ENCODE measurements around the gene ELFN1.
"Not testable (repeated sequence)": the region's sequence is repeated elsewhere in the genome, so short reads cannot be mapped to it uniquely, and the experiment has no call there.

Gene ELFN1

DNA sequence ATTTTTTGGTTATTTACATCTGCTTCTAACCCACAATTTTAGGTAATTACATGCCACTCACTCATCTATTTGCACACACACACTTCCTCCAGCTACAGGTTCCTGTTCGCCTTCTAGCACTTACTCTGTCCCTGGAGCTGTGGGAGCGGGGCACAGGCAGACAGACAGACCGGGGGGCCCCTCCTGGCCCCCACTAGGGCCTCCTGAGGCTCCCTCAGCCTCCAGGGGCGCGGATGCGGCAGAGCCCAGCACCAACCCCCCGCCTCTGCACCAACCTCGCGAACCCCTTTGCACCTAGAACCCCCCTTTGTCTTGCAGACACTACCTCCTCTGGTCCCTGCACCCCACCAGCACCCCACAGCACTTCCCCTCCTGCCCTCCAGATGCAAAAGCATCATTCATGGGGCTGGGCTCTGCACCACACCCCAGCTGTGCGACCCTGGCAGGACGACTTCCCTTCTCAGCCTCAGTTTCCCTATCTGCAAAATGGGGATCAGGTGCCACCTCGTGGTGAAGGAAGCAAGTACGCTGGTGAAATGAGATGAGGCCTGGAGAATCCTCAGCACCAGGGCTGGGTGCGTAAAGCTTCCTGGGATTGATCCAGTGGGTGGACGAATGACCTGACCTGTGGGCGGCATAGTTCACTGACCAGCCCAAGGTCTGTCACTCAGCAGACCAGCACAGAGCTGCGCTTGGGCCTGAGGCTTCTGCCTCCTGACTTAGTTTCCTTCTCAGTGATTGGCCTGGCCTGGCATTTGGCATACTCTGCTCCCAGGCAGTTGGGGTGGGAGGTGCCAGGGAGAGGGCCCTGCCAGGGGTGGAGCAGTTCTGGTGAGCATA, 37.9 kb downstream of the ELFN1 start:
- DNase-seq (ENCODE audit: low read depth in 4 of 4, low spot score in 1 of 4) = no peak

DNA sequence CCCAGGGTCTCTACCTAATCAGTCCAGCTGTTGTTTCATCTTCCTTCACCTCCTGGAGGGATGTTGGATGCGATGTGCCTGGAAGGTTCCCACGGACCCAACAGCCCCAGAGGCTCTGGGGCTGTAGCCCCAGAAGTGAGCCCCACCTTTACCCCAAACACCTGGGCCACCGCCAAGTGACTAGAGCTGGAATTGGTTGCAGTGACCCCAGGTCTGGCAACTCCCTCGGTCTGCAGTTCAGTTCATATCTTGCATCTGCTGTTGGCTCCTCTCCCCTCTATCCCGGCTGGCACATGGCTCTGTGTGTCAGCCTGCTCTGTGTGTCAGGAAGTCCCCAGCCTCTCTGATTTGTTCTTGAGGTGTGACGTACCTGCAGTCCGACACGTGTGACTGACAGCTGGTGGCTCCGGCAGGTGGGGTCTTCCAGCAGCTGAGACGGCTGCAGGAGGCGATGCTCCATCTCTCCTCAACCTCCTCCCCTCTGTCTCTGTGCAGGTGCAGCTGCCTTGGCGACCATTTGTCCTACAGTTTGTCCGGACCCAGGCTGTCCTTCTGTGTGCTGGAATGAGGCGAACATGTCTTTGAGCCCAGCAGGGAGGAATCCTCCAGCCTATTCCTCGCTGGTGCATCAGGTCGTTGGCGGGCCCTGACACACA, 38.6 kb downstream of the ELFN1 start:
- DNase-seq (ENCODE audit: low read depth in 4 of 4, low spot score in 1 of 4) = no peak

DNA sequence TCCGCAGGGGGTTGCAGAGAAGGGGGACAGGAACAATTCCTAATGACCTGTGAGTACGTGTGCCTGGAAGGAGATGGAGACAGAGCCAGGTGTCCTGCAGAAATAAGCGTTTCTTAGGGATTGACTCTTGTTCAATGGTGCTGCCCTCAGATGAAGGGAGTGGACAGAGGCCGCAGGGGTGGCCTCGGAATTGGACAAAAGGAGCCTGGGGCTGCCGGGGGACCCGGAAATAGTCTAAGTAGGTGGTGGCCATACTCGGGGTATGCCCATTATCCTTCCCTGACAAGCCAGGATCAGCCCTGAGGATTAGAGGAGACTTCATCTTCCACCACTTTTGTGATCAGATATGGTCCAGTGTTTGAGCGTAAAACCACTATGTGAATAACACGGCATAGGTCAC, 39.2 kb downstream of the ELFN1 start:
- no peak for DNase-seq (ENCODE audit: low read depth in 4 of 4, low spot score in 1 of 4)

DNA sequence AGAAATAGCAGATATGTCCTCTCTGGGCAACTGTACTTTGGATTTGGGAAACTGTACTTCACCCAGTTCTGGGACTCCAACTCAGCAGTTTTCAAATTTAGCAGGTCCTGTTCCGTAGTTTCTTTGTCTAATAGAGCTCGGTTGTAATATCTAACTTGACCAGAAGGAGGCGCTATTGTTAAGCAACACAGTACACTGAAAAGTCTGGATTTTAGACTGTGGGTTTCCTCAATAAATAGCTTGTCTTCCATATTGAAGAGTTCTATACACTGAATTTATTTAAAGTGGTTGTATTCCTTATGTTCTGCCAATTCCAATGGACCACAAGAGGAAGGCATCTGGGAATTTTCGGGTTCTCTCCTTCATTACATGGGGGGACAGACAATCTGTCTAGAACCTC, 39.8 kb downstream of the ELFN1 start:
- no peak for DNase-seq (ENCODE audit: low read depth in 4 of 4, low spot score in 1 of 4)

DNA sequence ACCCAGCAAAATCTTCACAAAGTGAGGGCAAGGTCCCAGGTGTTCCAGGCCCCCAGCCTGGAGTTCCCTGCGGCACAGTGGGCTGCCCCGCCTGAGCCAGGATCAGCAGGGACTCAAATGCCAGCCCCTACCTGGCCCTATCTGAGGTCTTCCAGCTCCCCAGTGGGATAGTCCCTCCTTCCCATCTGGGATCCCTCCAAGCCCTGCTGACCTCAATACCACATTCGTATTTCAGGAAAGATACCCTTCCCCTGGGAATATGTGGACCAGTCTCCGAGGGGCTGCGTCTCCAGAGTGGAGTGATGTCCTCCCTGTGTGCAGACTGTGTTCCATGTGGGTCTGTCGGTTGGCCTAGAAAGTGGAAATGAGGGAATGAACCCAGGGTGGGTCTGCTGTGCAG, 40.9 kb downstream of the ELFN1 start:
- no peak for DNase-seq (ENCODE audit: low read depth in 4 of 4, low spot score in 1 of 4)

DNA sequence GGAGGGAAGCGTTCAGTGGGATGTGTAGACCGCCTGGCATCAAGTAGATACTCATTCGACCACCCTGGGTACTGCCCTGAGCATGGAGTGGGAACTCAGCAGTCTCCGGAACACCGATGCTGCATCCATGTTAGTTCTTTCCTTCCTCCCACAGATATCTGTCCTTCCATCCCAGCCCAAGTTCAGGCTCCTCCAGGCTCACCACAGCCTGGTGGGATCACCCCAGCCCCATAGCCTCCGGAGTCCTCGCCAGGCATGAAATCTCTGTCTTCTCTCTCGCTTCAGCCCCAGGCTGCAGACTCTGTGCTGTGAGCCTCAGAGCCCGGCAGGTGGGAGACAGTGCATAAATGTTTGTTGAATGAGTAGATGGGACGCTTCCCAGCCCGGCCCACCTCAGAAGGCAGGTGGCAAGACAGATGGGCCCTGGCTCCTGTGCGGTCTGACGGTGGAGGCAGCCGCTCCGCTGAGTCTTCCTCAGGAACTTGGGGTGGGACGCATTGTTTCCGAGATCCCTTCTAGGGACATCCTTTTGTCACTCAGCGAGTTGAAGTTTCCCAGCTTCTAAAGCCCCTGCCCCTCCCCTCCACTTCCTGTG, 42.9 kb downstream of the ELFN1 start:
- no peak for DNase-seq (ENCODE audit: low read depth in 4 of 4, low spot score in 1 of 4)

DNA sequence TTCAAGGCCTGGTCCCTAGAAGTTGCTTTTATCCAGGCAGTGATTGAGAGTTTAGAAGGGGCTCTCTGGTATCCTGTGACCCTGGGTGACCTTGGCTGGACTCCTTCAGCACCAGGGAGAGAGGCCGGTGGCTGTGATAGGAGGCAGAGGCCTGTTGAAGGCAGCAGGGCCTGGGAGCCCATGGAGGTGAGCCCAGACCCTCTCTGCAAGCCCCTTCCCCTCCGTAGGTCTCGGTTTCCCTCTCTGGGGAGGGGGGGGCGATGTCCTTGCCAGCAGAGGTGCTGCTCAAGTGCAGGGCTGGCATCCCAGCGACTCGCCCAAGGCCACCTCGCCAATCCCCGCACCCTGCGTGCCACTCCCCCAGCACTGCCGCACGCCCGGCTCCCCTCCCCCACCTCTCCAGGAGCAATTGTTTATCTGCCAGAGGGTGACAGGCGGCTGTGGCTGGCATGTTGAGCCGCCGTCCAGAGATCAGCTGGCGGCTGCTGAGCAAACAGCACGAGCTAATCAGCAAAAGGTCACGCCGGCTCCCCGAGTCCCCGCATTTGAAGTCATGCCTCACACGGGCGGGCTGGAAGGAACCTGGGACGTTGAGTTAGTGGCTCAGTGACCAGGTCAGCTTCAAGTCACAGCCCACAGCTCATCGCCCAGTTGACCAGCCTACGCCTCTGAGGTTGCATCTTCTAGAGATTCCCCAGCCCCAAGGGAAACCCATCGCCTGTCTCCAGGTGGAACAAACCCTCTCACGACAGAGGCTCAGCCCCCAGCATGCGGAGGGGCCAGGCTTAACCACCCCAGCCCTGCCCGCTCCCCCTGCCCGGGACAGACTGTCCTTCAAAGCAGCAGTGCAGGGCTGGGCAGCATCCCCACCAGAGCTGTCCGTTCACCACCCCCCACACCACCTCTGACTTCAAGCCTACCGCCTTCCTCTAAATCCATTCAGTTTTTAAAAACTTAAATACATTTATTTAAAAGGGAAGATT, 43.7 kb downstream of the ELFN1 start:
- no peak for DNase-seq (ENCODE audit: low read depth in 4 of 4, low spot score in 1 of 4)

DNA sequence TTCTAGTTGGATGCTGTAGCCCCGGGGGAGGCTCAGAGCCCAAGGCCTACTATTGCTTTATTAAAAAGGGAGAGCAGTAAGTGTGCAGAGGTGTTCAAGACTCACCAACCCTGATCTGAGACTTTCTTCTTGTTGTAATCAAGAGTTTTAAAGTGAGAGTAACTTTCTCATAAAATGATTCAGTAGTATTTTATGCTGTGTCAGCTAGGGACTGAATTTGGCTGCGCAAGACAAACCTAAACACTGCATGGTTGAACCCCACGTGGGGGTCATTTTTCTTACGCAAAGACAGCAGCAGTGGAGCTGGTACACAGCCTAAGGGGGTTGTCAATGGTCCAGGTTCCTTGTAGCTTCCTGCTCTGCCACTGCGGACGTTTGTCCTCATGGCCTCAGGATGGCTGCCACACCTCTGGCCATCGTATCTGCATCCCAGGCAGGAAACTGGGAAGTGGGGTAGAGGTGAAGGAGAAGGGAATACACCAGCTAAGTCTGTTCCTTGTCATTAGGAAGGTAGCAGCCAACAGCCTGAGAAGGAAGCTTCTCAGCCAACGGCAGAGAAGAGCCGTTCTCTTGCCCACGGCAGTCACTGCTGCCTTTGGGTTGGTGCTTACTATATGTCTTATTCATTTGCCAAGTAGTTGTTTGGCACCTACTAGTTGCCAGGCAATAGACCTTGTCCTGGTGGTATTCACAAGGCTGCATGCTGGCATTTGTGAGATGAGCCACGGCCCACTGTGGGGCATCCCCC, 44.7 kb downstream of the ELFN1 start:
- DNase-seq (ENCODE audit: low read depth in 4 of 4, low spot score in 1 of 4) = no peak

DNA sequence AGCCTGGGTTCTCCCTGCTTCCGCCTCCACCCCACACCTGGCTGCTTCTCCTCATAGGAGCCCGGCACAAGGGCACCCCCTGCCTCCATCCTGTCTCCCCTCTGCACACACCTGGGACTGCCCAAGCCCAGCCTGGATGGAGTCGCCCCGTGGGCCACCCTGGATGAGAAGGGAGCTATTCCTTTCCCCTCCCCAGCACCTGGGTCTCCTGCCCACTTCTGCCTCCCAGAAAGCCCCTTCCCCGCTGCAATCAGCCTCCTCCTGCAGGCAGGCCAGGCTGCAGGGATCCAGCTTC, 45.2 kb downstream of the ELFN1 start:
- no peak for DNase-seq (ENCODE audit: low read depth in 4 of 4, low spot score in 1 of 4)

DNA sequence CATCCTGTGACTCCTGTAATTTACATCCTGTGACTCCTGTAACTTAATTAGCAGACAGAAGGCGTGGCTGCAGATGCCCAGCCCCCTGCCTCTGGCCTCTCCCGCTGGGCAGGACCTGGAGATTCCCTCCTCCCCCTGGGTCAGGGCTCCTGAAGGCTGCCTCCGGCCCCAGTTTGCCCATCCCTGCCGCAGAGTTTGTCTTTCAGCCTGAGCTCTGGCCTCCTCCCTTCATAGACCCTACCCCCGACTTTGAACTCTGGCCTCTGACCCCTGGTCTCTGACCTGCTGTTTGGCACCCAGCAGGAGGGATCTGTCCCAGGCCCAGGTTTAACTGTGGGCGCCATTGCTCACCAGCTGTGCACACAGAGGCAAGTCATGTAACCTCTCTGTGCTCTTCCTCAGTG, 45.6 kb downstream of the ELFN1 start:
- no peak for DNase-seq (ENCODE audit: low read depth in 4 of 4, low spot score in 1 of 4)

DNA sequence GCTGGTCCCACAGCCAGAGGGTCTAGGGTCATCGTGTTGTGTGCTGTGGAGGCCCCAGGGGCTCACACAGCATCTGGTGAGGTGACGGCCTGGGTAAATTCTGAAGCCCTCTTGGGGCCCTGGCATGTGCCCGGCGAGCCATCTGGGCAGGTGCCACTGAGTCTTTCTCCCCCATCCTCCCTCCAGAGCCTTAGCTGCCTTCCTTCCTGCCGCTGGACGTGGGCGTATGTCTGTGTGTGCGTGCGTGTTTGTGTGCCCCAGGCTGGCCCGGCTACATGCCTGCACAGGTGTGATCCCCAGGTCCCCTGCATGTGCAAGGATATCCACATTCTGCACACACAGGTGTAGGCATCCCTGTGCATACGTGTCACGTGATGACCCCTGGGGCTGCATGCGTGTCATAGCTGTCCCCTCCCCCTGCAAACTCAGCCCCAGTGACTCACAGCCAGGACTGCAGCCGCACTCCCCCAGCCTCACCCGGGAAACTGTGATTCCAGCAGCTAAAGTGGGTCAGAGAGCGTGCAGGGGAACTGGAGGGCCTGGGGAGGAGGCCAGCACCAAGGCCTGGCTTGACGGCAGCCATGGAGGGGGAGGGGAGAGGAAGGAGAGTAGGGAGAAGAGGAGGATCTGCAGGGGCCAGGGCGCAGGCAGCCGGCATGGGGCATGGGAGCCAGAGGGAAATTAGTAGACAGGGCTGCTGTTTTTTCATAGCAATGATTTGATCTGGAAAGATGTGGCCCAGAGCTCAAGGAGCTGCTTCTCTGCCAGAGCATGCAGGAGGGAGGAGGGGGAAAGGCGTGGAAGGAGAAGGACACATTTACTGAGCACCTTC, 46.4 kb downstream of the ELFN1 start:
- no peak for DNase-seq (ENCODE audit: low read depth in 4 of 4, low spot score in 1 of 4)

DNA sequence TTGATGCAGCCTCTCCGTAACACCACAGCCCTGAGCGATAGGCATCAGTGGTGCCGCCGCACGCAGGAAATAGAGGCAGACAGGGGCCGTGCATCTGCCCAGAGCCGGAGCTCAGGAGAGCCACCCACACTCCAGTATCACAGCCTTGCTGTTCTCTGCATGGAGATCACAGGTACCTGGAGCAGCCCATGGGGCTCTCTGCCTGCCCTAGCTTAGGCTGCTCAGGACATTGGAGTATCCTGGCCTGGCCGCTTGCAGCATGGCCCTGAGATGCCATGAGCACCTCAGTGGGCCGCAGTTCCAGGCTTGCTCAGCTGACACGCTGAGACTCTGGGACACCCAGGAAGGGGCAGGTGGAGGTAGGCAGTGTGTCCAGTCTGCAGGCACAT, 47.0 kb downstream of the ELFN1 start:
- DNase-seq (ENCODE audit: low read depth in 4 of 4, low spot score in 1 of 4) = no peak

DNA sequence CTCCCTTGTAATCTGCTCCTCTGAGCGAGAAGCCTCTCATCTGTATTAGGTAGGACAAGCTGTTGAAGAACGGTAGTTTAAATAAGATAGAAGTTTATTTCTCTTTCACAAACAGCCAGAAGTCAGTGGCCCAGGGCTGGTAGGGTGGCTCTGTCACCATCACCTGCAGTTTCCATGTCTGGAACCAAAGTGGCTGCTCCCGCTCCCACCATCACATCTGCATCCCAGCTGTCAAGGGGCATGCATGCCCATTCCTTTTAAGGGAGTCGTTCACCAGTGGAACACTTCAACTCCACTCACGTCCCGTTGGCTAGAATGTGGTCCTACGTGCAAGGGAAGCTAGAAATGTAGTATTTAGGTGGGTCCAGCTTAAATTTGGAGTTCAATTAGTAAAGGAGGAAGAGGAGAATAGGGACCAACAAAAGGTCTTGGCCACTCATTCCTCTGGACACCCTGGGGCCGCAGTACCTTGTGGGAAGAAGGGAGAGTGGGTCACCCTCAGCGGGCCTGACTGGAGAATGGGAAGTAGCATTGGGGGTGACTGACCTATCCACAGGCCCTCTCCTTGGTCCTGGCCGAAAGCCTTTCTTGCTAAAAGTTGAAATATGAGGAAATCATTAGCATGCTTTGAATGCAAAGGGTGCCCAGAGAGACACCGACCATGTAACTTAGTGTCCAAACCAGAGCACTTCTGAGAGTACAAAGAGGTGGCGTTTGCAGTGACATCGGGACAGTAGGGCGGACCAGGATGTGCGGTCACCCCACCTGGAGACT, 48.0 kb downstream of the ELFN1 start:
- no peak for DNase-seq (ENCODE audit: low read depth in 4 of 4, low spot score in 1 of 4)

DNA sequence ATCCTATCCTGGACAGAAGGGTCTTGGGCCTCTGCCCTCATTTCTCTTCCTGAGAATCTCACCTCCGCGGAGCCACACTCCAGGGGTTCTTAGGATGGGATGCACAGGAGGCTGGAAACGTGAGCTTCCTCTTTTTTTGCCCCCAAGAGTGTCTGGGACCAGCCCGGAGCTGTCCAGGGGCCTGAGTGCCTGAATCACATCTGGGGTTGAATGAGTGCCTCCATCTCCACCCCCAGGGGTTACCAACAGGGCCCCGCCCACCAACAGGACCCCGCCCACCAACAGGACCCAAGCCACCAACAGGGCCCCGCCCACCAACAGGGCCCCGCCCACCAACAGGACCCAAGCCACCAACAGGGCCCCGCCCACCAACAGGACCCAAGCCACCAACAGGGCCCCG, 48.8 kb downstream of the ELFN1 start:
- not testable (repeated sequence) for DNase-seq (ENCODE audit: low read depth in 4 of 4, low spot score in 1 of 4)

DNA sequence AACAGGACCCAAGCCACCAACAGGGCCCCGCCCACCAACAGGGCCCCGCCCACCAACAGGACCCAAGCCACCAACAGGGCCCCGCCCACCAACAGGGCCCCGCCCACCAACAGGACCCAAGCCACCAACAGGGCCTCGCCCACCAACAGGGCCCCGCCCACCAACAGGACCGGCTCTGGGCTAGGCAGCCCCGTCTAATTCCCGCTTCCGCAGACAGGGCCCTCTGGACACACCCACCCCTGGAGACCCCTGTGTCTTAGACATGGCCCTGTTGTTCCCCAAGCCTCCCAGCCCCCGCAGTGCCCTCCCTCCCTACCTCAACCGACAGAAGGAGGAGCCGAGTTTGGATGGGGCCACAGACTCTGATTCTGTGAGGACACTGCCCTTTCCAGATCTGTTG, 49.2 kb downstream of the ELFN1 start:
- not testable (repeated sequence) for DNase-seq (ENCODE audit: low read depth in 4 of 4, low spot score in 1 of 4)

DNA sequence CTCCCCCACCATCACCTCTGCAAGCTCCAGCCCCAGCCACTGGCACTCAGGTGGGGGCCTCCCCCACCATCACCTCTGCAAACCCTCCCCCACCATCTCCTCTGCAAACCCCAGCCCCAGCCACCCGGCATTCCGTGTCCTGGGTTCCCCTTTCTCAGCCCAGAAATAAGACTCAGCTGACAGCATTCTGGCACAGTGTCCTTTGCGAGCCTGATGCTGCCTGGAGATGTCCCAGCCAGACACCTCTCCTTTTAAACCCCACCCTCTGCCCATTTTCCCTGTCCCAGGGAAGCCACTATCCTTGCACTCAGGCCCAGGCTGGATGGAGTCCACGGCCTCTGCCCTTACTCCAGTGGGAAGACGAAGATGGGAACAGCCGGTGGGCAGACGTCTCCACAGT, 49.8 kb downstream of the ELFN1 start:
- DNase-seq (ENCODE audit: low read depth in 4 of 4, low spot score in 1 of 4) = no peak

DNA sequence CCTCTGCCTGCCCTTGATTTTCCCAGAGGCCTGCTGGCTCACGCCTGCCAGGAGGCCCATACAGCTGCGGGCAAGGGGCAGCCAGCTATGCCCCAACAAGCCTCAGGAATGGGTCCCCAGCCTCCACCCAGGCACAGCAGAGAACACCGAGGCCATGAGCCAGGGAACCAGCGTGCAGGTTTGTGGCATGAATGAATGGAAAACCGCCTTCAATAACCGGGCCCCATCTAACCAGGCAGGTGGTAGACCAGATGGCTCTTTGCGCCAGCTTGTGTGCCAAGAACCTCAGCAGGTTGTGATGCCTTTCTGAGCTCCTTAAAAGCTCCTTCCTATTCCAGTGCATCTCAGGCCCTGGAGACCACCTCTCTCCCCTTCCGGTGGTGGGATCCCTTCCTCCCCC, 50.2 kb downstream of the ELFN1 start:
- no peak for DNase-seq (ENCODE audit: low read depth in 4 of 4, low spot score in 1 of 4)

DNA sequence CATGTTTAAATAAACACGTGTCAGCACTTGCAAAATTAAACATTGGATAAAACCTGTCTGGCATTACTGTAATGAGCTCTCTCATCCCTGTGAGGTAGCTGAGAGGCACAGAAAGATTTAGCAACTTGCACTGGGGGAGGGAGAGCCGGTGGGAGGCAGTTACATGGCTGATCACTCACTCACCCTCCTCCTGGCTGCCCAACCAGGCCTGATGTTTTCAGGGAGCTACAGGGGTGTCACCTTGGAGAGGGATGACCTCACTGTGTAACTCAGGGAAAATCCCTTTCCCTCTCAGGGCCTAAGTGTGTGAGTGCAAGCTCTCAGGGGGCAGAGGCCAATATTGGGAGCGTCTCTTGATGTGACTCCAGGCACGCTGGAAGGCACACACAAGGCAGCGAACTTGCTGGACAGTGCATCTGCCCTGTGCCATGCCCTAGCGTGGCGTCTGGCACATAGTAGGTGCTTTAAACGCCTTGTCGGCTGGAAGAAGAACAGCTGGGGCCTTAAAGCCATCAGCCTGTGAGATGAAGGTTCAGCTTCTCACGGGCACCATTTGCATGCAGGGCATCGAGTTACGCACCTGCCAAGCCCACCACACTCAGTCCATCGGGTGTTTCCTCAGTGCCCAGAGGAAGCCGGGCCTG, 51.1 kb downstream of the ELFN1 start:
- no peak for DNase-seq (ENCODE audit: low read depth in 4 of 4, low spot score in 1 of 4)

DNA sequence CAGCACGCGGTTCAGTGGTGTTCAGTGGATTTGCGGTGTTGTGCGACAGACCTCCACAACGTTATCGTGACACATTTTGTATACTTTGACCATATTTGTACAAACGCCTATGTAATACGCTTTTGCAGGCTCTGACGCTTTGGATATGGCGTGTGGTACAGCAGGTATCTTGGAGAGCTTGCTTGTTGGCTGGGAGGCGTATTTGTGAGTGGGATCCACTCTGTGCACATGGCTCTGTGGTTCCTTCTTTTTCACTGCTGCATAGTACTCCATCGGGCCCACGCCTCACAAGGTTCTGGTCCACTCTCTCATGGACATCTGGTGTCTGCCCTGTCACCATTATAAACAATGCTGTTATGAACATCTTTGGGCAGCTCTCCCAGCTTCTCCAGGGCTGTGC, 53.2 kb downstream of the ELFN1 start:
- no peak for DNase-seq (ENCODE audit: low read depth in 4 of 4, low spot score in 1 of 4)
